ENCODE measurements around the gene RBBP8NL. TPM values are rescaled to one million over a fixed set of nuclear protein-coding genes. Genes with fewer than 3 reads are reported as not detected.

RBBP8NL gene
- polyA plus RNA-seq, 6 donors from 2014 or later = not detected

- Mint-ChIP-seq H3K27me3 (no peaks in the 10 kb centered on the region), H3K36me3 (peaks cover 0 to 8% of the 10 kb centered on the region in 2 donors), H3K4me3 (no peak overlapping the region), H3K27ac (peak overlapping the region in 1 of 6 donors; percentile 75), H3K9me3 (peaks cover 0 to 7% (median 0%) of the 10 kb centered on the region in 7 donors), H3K4me1 (peaks cover 20 to 40% (median 30%) of the 10 kb centered on the region in 3 donors)
- ATAC-seq (ENCODE audit: low read depth in 2 of 2) (no peak), DNase-seq (no peak)
These were observed 26.0 kb downstream of the RBBP8NL start for GRCh38 chr20:62401331-62401779.

- no peak overlapping the region for H3K4me3 Mint-ChIP-seq
- H3K27me3 Mint-ChIP-seq = no peaks in the 10 kb centered on the region
- peaks cover 0 to 7% (median 0%) of the 10 kb centered on the region in 7 donors for H3K9me3 Mint-ChIP-seq
- ATAC-seq (ENCODE audit: low read depth in 2 of 2) = no peak
- peaks cover 0 to 8% of the 10 kb centered on the region in 2 donors for H3K36me3 Mint-ChIP-seq
- no peak for DNase-seq
- no peak overlapping the region for H3K27ac Mint-ChIP-seq
- peaks cover 14 to 32% (median 23%) of the 10 kb centered on the region in 3 donors for H3K4me1 Mint-ChIP-seq
These were observed 26.8 kb downstream of the RBBP8NL start for GRCh38 chr20:62400541-62400940.

GRCh38 chr20:62400021-62400420 lies 27.3 kb downstream of the RBBP8NL start:
- H3K4me3 Mint-ChIP-seq = no peak overlapping the region

GRCh38 chr20:62398120-62398821 lies 29.1 kb downstream of the RBBP8NL start:
- DNase-seq (no peak), ATAC-seq (ENCODE audit: low read depth in 2 of 2) (no peak)
- Mint-ChIP-seq H3K4me3 (no peak overlapping the region), H3K36me3 (peaks cover 0 to 8% of the 10 kb centered on the region in 2 donors), H3K4me1 (peaks cover 10 to 20% (median 12%) of the 10 kb centered on the region in 3 donors), H3K27ac (peak overlapping the region in 2 of 6 donors; percentile 79 to 85), H3K9me3 (peaks cover 0 to 7% (median 0%) of the 10 kb centered on the region in 7 donors), H3K27me3 (no peaks in the 10 kb centered on the region)

More at GRCh38 chr20:62400021-62400420, 27.3 kb downstream of the RBBP8NL start:
- H3K36me3 Mint-ChIP-seq = peaks cover 0 to 8% of the 10 kb centered on the region in 2 donors
- H3K27ac Mint-ChIP-seq = no peak overlapping the region
- no peak for ATAC-seq (ENCODE audit: low read depth in 2 of 2)
- no peak for DNase-seq
- H3K4me1 Mint-ChIP-seq = peaks cover 10 to 27% (median 18%) of the 10 kb centered on the region in 3 donors
- H3K27me3 Mint-ChIP-seq = no peaks in the 10 kb centered on the region
- H3K9me3 Mint-ChIP-seq = peaks cover 0 to 7% (median 0%) of the 10 kb centered on the region in 7 donors

GRCh38 chr20:62396367-62397239 lies 30.7 kb downstream of the RBBP8NL start:
- H3K36me3 Mint-ChIP-seq = peaks cover 0 to 8% of the 10 kb centered on the region in 2 donors
- DNase-seq (no peak), ATAC-seq (ENCODE audit: low read depth in 2 of 2) (no peak)
- H3K27ac Mint-ChIP-seq = peak overlapping the region in 1 of 6 donors; percentile 47
- H3K27me3 Mint-ChIP-seq = no peaks in the 10 kb centered on the region
- H3K4me1 Mint-ChIP-seq = peaks cover 7 to 12% (median 7%) of the 10 kb centered on the region in 3 donors
- peaks cover 0 to 7% (median 0%) of the 10 kb centered on the region in 7 donors for H3K9me3 Mint-ChIP-seq
- H3K4me3 Mint-ChIP-seq = no peak overlapping the region

- peaks cover 0 to 8% of the 10 kb centered on the region in 2 donors for H3K36me3 Mint-ChIP-seq
- DNase-seq (no peak), ATAC-seq (ENCODE audit: low read depth in 2 of 2) (no peak)
- peaks cover 2 to 9% (median 7%) of the 10 kb centered on the region in 3 donors for H3K4me1 Mint-ChIP-seq
- H3K9me3 Mint-ChIP-seq = peaks cover 0 to 7% (median 0%) of the 10 kb centered on the region in 7 donors
- peak overlapping the region in 1 of 6 donors; percentile 53 for H3K27ac Mint-ChIP-seq
- no peaks in the 10 kb centered on the region for H3K27me3 Mint-ChIP-seq
- no peak overlapping the region for H3K4me3 Mint-ChIP-seq
These were observed 31.8 kb downstream of the RBBP8NL start for GRCh38 chr20:62395311-62396242.

- H3K4me3 Mint-ChIP-seq = peak overlapping the region in 1 of 8 donors; percentile 69
- no peak for DNase-seq
- peak overlapping the region in 3 of 6 donors; percentile 47 to 94 (median 88) for H3K27ac Mint-ChIP-seq
- H3K4me1 Mint-ChIP-seq = peaks cover 7 to 17% (median 8%) of the 10 kb centered on the region in 3 donors
- no peak for ATAC-seq (ENCODE audit: low read depth in 2 of 2)
- no peaks in the 10 kb centered on the region for H3K27me3 Mint-ChIP-seq
- H3K9me3 Mint-ChIP-seq = peaks cover 0 to 7% (median 0%) of the 10 kb centered on the region in 7 donors
- H3K36me3 Mint-ChIP-seq = peaks cover 0 to 8% of the 10 kb centered on the region in 2 donors
These were observed 32.8 kb downstream of the RBBP8NL start for GRCh38 chr20:62394248-62395245.

- Mint-ChIP-seq H3K4me1 (peaks cover 7 to 18% (median 15%) of the 10 kb centered on the region in 3 donors), H3K4me3 (no peak overlapping the region), H3K9me3 (peaks cover 0 to 7% (median 0%) of the 10 kb centered on the region in 7 donors), H3K27me3 (no peaks in the 10 kb centered on the region), H3K27ac (no peak overlapping the region), H3K36me3 (peaks cover 0 to 8% of the 10 kb centered on the region in 2 donors)
- DNase-seq (no peak), ATAC-seq (ENCODE audit: low read depth in 2 of 2) (no peak)
These were observed 33.5 kb downstream of the RBBP8NL start for GRCh38 chr20:62393830-62394229.

- Mint-ChIP-seq H3K36me3 (peaks cover 0 to 8% of the 10 kb centered on the region in 2 donors), H3K27ac (peak overlapping the region in 1 of 6 donors; percentile 49), H3K4me1 (peaks cover 7 to 23% (median 20%) of the 10 kb centered on the region in 3 donors), H3K9me3 (peaks cover 0 to 7% (median 0%) of the 10 kb centered on the region in 7 donors), H3K27me3 (no peaks in the 10 kb centered on the region), H3K4me3 (no peak overlapping the region)
- DNase-seq (no peak), ATAC-seq (ENCODE audit: low read depth in 2 of 2) (no peak)
These were observed 34.0 kb downstream of the RBBP8NL start for GRCh38 chr20:62393335-62393665.

GRCh38 chr20:62392621-62393334 lies 34.6 kb downstream of the RBBP8NL start:
- Mint-ChIP-seq H3K36me3 (peaks cover 0 to 3% of the 10 kb centered on the region in 2 donors), H3K27me3 (no peaks in the 10 kb centered on the region), H3K4me3 (no peak overlapping the region)

GRCh38 chr20:62392077-62392418 lies 35.3 kb downstream of the RBBP8NL start:
- DNase-seq (no peak), ATAC-seq (ENCODE audit: low read depth in 2 of 2) (no peak)
- Mint-ChIP-seq H3K4me3 (peak overlapping the region in 1 of 8 donors; percentile 51), H3K9me3 (no peaks in the 10 kb centered on the region), H3K36me3 (no peaks in the 10 kb centered on the region), H3K27ac (no peak overlapping the region), H3K4me1 (peaks cover 8 to 28% (median 26%) of the 10 kb centered on the region in 3 donors), H3K27me3 (no peaks in the 10 kb centered on the region)

More at GRCh38 chr20:62392621-62393334, 34.6 kb downstream of the RBBP8NL start:
- peaks cover 0 to 2% (median 0%) of the 10 kb centered on the region in 7 donors for H3K9me3 Mint-ChIP-seq
- peaks cover 4 to 28% (median 24%) of the 10 kb centered on the region in 3 donors for H3K4me1 Mint-ChIP-seq
- no peak for ATAC-seq (ENCODE audit: low read depth in 2 of 2)
- no peak for DNase-seq
- no peak overlapping the region for H3K27ac Mint-ChIP-seq

Data from naive B cell (primary cell).